Measurements from ENCODE around the gene ERC1.

GRCh38 chr12:1324910-1325309 is 333.9 kb downstream of the ERC1 start:
- TF ChIP-seq GATA2 (IDR thresholded peaks at IDR 0.05; ENCODE audit: low read depth, low read length) (no peak), GATA3 (IDR thresholded peaks at IDR 0.05; ENCODE audit: low read depth, low read length) (no peak)
